Amygdala (tissue), 56 donors: Measurements from ENCODE around the gene ANKRD30A.
"Not testable (repeated sequence)": the region's sequence is repeated elsewhere in the genome, so short reads cannot be mapped to it uniquely, and the experiment has no call there.

Experiments
- DNase-seq, 56 donors: peaks; one replicate each; lab custom pipeline; 2025; lab: John Stamatoyannopoulos, UW

ANKRD30A gene

DNA sequence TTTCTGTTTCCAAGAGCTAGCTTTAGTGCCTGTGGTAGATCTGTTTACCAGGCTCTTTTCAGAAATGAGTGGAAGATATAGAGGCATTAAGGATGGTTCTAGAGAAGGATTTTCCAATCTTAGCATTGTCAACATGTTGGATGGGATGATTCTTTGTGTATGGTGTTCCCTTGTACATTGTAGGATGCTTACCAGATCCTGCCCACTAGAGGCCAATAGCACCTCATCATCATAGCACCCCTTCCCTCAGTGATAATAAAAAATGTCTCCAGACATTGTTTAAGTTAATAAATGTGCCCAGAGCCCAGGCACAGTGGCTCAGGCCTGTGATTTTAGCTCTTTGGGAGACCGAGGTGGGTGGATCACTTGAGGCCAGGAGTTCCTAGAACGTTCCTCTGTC, 121.2 kb downstream of the ANKRD30A start:
- no peak for DNase-seq

DNA sequence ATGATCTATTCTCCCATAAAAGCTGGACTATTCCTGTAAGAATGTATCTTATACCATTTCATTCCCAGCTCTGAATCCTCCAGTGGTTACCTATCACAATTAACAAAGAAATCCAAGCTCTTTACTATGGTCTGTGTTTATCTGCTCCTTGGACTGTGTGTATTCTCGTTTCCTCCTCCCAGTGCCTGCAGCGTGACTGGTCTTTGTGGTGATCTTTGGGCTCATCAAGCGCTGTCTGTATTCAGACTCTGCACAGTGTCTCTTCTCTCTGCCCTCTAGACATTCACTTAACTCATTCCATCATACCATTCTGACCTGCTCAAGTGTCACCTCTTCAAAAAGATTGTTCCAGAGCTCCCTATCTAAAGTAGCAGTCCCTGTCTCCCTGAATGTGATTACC, 130.4 kb downstream of the ANKRD30A start:
- DNase-seq = not testable (repeated sequence)

DNA sequence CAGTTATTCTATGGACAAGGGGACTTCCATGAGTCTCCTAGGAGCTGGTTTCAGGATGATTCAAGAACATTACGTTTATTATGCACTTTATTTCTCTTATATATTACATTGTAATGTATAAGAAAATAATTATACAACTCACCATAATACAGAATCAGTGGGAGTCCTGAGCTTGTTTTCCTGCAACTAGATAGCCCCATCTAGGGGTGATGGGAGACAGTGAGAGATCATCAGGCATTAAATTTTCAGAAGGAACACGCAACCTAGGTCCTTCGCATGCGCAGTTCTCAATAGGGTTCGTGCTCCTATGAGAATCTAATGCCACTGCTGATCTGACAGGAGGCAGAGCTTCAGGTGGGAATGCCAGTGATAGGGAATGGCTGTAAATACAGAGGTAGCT, 137.9 kb downstream of the ANKRD30A start:
- peak in 1 of 56 donors; percentile 1 for DNase-seq

DNA sequence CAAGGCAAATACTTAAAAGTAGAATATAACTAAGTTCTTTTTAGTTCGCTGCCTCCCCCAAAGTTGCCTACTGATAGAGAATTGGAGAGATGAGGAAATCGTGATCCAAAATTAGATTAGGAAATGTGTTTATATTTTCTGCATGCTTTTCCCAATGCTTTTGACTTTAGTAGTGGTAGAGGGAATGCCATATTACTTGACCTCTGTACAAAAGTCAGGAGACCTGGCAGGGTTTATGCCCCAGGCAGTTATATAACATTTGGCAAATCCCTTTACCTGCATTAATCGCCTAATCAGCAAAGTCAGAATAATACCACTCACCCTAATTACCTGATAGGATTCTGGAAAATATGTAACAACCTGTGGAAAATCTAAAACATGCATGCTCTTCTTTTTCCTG, 142.9 kb downstream of the ANKRD30A start:
- no peak for DNase-seq

DNA sequence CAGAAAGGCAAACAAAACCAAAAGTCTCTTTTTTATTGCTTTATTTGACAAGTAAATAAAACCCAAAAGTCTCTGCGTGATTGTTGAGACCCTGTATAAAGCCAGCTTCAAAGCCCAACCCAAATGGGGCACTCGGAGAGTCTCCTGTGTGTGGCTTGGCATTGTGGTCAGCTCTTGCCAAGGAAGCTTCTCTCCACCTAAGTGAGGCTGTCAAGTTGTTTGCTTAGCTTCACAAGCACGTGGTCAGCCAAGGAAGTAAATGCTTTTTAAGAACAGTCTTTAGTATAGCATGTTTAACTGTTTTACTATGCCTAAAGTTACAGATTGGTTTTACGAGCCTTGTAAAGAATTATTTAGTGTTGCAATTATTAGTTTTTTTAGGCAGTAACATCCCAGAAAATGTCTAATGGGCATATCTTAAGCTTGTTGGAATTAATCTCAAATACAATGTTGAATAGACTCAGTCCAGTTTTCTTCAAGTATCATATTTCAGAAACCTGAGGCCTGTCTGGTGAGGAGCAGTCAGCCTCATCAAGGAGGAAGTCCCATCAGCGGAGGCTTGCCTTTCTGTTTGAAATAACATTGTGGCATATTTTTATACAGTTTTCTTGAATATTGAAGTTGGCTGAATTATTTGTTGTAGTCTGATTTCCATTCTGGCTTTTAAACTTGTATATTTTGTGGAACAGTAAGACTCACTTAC, 144.3 kb downstream of the ANKRD30A start:
- no peak for DNase-seq

DNA sequence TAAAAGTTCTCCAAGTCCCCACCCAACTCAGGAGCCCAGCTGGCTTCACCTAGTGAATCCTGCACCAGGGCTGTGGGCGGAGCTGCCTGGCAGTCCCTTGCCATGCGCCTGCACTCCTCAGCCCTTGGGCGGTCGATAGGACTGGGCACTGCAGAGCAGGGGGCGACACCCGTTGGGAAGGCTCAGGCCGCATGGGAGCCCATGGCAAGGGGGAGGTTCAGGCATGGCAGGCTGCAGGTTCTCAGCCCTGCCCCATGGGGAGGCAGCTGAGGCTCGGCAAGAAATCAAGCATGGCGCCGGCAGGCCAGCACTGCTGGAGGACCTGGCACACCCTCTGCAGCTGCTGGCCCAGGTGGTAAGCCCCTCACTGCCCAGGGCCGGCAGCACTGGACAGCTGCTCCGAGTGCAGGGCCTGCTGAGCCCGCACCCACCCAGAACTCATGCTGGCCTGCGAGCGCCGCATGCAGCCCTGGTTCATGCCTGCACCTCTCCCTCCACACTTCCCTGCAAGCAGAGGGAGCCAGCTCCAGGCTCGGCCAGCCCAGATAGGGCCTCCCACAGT, 149.9 kb downstream of the ANKRD30A start:
- no peak for DNase-seq

DNA sequence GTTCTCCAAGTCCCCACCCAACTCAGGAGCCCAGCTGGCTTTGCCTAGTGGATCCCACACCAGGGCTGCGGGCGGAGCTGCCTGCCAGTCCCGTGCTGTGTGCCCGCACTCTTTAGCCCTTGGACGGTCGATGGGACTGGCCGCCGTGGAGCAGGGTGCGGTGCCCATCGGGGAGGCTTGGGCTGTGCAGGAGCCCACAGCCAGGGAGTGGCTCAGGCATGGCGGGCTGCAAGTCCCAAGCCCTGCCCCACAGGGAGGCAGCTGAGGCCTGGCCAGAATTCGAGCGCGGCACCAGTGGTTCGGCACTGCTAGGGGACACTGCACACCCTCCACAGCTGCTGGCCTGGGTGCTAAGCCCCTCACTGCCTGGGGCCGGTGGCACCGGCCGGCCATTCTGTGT, 159.7 kb downstream of the ANKRD30A start:
- DNase-seq = no peak

DNA sequence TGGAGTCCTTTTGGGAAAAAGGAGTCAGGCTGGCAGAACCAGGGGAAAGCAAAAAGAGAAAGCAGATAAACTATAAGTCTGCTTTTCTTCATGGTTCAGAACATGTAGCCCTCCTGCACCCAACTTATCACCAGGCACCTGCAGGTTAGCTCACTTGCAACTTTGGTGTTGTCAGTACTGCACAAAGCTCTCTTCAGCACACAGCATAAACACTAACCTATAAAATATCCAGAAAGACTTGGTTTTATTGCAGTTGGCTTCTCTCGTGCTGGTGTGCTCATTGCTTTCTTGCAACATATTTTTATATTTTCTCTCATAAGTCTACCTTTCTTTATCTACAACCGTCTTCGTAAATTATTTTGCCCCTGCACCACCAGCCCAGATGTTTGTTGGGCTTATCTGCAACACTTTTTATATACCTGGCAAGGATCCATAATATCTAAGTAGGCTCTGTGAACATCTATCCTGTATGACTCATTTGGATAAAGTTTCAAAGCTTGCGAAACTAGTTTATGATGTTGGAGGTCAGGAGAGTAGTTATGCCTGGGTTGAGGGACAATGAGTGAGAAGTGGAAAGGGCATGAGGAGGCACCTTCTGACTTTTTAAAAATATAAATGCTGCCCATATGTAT, 164.6 kb downstream of the ANKRD30A start:
- DNase-seq = no peak

DNA sequence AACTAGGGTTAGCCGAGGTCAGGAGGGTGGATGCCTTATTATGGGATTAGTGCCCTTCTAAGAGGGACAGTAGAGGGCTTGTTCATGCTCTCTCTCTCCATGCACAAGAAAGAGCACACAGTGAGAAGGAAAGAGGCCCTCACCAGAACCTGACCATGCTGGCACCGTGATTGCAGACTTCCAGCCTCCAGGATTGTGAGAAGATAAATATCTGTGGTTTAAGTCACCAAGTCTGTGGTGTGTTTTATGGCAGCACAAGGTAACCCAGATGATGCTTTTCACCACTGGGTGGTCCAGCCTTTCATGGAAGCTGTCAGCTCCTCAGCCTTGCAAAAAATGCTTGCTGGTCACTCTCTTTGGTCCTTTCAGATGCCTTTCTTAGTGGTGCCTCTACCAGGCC, 175.9 kb downstream of the ANKRD30A start:
- no peak for DNase-seq

DNA sequence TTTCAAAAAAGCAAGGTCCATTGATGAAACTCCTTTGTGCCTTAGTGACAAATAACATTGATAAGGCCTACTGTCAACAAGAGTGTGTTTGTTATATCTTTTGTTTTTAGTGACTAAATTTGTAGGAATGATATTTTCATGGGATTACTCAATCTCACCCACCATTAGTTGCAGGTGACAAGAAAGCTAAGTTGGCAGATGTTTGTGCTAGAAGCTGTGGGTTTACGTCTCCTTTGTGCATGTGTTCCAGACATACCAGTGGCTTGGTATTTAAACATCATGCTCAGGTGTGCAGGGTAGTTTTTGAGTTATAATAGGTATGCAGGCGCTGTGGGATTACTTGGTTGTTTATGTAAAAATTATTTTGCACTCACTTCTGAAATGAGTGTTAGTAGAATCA, 178.6 kb downstream of the ANKRD30A start:
- DNase-seq = no peak

DNA sequence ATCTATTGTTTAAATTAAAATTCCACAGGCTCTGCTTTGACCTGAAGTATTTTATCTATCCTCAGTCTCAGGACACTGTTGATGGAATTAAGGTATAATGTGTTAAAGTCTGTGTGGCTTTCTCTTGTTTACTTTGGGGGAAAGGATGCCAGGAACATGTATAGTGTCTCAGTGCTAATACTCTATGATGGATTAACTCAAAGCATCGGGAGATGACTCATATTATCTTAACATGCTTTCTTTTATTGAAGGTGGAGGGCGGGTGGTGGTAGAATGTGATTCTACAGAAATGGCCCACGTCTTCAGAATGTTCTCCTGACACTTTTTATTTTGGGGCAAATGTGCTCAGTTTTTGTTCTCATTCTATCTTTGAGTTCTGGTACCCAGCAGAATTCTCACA, 189.0 kb downstream of the ANKRD30A start:
- DNase-seq = no peak

DNA sequence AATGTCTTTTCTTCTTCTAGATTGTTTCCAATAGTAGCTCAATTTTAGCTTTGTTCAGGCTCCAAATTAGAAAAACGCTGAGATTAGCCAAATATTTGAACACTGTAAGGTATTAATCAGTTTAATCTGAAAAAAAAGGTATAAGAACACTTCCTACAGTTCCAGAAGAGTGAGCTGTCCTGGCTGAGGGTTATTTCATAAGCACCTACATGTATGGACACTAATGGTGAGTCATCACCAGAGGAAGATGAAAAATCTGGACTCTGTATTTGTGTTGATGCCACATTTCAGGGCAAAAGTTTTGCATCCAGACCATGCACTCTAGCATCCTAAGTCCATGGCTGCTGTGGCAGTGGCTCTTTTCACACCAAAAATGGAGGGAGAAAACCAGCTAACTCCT, 189.5 kb downstream of the ANKRD30A start:
- DNase-seq = no peak

DNA sequence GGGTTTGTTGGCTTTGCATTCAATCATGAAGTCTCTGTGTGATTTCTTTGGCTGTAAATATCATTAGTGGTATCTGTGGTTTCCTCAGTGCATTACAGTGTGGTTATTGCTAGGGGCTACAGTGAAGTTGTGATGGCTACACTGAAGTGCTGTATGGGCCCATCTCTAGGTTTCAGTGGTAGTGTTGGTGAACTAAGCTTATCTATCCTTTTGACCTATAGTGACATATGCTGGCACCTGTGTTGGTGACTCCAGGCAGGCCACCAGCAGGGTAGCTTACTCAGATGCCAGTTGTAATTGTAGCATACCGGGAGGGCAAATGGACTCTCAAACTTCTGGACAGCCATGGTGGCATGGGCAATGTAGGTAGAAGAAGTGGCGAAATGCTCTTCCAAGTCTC, 219.0 kb downstream of the ANKRD30A start:
- DNase-seq = no peak

DNA sequence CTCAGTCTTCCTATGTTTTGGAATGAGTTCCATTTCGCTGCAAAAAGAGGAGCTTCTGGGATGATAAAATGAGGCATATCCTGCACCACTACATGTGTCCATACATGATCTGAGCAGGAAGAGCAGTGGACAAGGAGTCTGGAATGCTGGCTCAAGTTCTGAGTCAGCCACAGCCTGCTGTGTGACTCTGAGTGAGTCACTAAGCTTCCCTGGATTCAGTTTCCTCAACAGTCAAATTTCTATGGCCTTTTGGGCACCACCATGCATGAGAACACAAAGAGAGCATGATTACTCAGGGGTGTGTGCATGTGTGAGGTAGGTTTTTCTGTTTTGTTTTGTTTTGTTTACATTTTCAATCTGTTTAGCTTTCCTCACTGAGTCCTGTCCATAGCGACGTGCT, 254.6 kb downstream of the ANKRD30A start:
- no peak for DNase-seq

DNA sequence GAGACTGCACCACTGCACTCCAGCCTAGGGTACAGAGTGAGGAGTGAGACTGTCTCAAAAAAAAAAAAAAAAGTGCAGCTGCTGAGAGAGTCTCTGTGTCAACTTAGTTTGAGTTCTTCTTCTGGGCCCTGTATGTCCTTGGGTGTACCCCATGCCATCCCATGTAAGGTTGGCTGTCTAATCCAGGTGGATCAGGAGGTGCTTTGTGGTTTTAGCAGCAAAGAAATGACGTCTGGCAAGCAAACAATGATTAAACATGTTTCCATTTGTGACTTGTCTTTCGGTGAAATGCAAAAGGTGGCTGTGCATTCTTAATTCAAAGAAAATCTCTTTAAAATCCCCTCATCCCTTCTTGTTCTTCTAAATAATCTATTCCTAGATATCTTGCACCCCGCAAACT, 255.9 kb downstream of the ANKRD30A start:
- DNase-seq = no peak

DNA sequence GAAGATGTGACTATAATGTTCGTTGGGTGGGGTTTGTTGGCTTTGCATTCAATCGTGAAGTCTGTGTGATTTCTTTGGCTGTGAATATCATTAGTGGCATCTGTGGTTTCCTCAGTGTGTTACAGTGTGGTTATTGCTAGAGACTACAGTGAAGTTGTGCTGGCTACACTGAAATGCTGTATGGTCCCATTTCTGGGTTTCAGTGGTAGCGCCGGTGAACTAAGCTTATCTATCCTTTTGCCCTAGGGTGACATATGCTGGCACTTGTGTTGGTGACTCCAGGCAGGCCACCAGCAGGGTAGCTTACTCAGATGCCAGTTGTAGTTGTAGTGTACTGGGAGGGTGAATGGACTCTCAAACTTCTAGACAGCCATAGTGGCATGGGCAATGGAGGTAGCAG, 259.5 kb downstream of the ANKRD30A start:
- DNase-seq = no peak

DNA sequence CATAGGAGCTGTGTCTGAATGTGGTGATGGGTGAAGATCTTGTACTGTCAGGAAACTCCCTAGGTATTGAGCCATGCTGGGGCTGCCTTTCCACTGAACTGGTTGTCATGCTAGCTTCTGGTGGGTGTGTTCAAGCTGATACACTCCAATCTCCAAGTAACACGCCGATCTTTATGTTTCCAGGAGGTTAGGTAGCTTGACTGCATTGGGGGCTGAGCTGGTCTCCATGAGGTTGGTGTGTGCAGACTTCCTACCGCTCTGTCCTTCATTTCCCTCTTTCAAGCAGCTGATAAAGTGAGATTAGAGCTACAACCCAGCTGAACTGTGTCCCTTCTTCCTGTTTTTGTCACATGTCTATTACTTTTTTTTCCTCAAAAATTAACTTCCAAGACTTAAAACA, 265.5 kb downstream of the ANKRD30A start:
- DNase-seq = no peak

DNA sequence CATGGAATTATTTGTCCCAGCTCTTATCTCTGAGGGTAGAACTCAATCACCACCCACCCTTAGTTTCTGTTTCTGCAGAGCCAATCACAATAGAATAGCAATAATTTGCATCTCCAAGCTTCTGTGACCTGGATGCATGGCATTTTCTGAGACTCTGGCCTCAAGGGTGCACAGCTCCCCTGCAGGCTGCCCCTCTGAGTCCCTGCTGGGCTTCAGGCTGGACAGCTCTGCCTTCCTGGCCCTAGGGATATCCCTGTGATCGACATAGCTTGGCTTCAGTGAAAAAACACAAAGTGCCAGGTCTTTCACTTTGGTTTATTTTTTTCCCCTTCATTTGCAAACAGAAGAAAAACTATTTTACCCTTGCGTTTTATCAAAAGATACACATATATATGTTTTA, 275.4 kb downstream of the ANKRD30A start:
- not testable (repeated sequence) for DNase-seq

DNA sequence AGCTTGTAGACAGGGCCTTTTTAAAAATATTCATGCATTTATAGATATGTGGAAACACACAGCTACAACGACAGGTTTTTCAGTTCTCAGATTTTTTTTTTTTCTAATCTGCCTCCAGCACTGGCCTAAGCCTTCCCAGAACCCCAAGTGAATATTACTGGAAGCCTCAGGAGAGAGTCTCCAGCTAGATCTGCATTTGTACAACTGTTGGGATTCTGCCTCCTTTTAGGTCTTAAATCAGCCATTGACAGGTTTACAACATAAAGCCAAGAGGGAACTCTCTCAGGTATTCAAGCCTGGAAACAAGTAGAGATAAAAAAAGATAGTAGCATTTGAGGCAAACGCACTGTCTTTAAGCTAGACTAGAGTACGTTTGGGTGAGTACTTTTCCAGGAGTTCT, 275.8 kb downstream of the ANKRD30A start:
- DNase-seq = no peak

DNA sequence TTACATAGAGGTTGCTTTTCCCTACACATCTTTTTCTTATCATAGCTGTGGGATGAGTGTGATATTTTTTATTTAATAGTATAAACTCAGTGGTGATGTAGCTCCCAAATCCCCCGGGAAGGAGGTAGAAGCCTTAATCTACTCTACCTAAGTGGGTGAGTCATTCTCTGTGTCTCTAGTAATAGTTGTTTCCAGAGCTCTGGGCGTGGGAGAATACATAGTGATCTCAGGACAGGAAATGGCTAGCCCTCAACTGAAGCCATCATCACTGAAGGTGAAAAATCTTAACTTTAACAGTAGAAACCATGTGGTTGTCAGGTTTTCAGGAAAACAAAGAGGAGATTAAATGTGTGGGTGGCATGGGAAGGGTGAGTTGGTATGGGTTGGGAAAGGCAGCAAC, 278.4 kb downstream of the ANKRD30A start:
- no peak for DNase-seq
